HL-60 (cell line): Measurements from ENCODE around the gene PALLD.

Source experiments
- GABPA ChIP-seq: IDR thresholded peaks from 2 replicates; pipeline ENCODE4 v1.6.1; 2012; ENCODE audit warnings: low read depth
- POLR2AphosphoS5 ChIP-seq: IDR thresholded peaks from 2 replicates; pipeline ENCODE4 v1.6.1; 2012; ENCODE audit warnings: low read depth
- TF ChIP-seq, protein P1 (sequence below): IDR thresholded peaks from 2 replicates; pipeline ENCODE4 v1.6.1; 2012; ENCODE audit warnings: low read depth; ENCODE audit not compliant: insufficient replicate concordance
- TF ChIP-seq, protein P2 (sequence below): IDR thresholded peaks from one replicate; pipeline ENCODE4 v1.5.1; 2011; ENCODE audit warnings: low read length, control low read depth, inconsistent platforms; ENCODE audit not compliant: insufficient read depth

DNA sequence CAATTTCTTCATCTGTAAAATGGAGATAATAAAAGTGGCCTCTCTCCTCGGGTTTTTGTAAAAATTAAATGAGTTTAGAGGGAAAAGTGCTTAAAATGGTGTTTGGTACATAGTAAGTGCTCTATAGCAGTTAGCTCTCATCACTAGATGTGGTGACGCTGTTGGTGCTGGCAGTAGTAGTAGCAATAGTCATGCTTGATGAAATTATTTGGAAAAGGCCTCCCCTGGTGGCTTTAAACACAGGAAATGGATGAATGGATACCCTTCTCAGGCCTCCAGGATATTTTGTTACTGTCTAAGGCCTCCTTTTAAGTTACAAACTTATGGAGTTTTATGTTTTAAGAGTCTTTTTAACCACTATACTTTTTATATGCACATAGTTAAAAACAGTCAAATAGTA, 370.3 kb downstream of the PALLD start:
- TF ChIP-seq, protein P1, sequence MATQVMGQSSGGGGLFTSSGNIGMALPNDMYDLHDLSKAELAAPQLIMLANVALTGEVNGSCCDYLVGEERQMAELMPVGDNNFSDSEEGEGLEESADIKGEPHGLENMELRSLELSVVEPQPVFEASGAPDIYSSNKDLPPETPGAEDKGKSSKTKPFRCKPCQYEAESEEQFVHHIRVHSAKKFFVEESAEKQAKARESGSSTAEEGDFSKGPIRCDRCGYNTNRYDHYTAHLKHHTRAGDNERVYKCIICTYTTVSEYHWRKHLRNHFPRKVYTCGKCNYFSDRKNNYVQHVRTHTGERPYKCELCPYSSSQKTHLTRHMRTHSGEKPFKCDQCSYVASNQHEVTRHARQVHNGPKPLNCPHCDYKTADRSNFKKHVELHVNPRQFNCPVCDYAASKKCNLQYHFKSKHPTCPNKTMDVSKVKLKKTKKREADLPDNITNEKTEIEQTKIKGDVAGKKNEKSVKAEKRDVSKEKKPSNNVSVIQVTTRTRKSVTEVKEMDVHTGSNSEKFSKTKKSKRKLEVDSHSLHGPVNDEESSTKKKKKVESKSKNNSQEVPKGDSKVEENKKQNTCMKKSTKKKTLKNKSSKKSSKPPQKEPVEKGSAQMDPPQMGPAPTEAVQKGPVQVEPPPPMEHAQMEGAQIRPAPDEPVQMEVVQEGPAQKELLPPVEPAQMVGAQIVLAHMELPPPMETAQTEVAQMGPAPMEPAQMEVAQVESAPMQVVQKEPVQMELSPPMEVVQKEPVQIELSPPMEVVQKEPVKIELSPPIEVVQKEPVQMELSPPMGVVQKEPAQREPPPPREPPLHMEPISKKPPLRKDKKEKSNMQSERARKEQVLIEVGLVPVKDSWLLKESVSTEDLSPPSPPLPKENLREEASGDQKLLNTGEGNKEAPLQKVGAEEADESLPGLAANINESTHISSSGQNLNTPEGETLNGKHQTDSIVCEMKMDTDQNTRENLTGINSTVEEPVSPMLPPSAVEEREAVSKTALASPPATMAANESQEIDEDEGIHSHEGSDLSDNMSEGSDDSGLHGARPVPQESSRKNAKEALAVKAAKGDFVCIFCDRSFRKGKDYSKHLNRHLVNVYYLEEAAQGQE, result no peak
- TF ChIP-seq, protein P2, sequence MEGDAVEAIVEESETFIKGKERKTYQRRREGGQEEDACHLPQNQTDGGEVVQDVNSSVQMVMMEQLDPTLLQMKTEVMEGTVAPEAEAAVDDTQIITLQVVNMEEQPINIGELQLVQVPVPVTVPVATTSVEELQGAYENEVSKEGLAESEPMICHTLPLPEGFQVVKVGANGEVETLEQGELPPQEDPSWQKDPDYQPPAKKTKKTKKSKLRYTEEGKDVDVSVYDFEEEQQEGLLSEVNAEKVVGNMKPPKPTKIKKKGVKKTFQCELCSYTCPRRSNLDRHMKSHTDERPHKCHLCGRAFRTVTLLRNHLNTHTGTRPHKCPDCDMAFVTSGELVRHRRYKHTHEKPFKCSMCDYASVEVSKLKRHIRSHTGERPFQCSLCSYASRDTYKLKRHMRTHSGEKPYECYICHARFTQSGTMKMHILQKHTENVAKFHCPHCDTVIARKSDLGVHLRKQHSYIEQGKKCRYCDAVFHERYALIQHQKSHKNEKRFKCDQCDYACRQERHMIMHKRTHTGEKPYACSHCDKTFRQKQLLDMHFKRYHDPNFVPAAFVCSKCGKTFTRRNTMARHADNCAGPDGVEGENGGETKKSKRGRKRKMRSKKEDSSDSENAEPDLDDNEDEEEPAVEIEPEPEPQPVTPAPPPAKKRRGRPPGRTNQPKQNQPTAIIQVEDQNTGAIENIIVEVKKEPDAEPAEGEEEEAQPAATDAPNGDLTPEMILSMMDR, result no peak
- TF ChIP-seq POLR2AphosphoS5 (no peak), GABPA (no peak)
